HEK293 (cell line): Measurements from ENCODE around the gene NUAK1.

Experiments used
- KLF16 ChIP-seq: fragments of 450-650 bp; formaldehyde crosslinking; IDR thresholded peaks from 2 replicates; pipeline ENCODE4 v1.5.1; 2017; ENCODE audit warnings: missing biosample characterization, missing genetic modification characterization
- SETDB1 ChIP-seq: IDR thresholded peaks from one replicate; pipeline ENCODE4 v1.6.1; 2017; ENCODE audit warnings: mild to moderate bottlenecking, low read length, moderate library complexity, mixed read lengths; ENCODE audit not compliant: insufficient read length
- TCF7L2 ChIP-seq: IDR thresholded peaks from 2 replicates; pipeline ENCODE4 v1.6.1; 2011; ENCODE audit warnings: low read depth, mild to moderate bottlenecking, inconsistent platforms, low read length, moderate library complexity, borderline replicate concordance
- YY1 ChIP-seq: fragments of 450-650 bp; formaldehyde crosslinking; IDR thresholded peaks from 2 replicates; pipeline ENCODE4 v1.5.1; 2018; ENCODE audit warnings: missing biosample characterization, missing genetic modification characterization
- YY2 ChIP-seq: fragments of 450-650 bp; formaldehyde crosslinking; IDR thresholded peaks from 2 replicates; pipeline ENCODE4 v1.5.1; 2016; ENCODE audit warnings: missing biosample characterization, missing genetic modification characterization
- ZBTB48 ChIP-seq: fragments of 450-650 bp; formaldehyde crosslinking; IDR thresholded peaks from 2 replicates; pipeline ENCODE4 v1.5.1; 2016; ENCODE audit warnings: missing biosample characterization, missing genetic modification characterization
- ZNF239 ChIP-seq: fragments of 450-650 bp; formaldehyde crosslinking; IDR thresholded peaks from 2 replicates; pipeline ENCODE4 v1.5.1; 2016; ENCODE audit warnings: missing biosample characterization, missing genetic modification characterization
- ZNF404 ChIP-seq: fragments of 450-650 bp; formaldehyde crosslinking; IDR thresholded peaks from 2 replicates; pipeline ENCODE4 v1.5.1; 2017; ENCODE audit warnings: missing biosample characterization, missing genetic modification characterization
- TF ChIP-seq, protein P1 (sequence below): fragments of 450-650 bp; formaldehyde crosslinking; IDR thresholded peaks from 2 replicates; pipeline ENCODE4 v1.5.1; 2017; ENCODE audit warnings: missing biosample characterization, missing genetic modification characterization
- TF ChIP-seq, protein P2 (sequence below): fragments of 450-650 bp; formaldehyde crosslinking; IDR thresholded peaks from 2 replicates; pipeline ENCODE4 v1.5.1; 2016; ENCODE audit warnings: missing biosample characterization, missing genetic modification characterization
- TF ChIP-seq, protein P3 (sequence below): fragments of 450-650 bp; formaldehyde crosslinking; IDR thresholded peaks from 2 replicates; pipeline ENCODE4 v1.5.1; 2016; ENCODE audit warnings: missing biosample characterization, missing genetic modification characterization

DNA sequence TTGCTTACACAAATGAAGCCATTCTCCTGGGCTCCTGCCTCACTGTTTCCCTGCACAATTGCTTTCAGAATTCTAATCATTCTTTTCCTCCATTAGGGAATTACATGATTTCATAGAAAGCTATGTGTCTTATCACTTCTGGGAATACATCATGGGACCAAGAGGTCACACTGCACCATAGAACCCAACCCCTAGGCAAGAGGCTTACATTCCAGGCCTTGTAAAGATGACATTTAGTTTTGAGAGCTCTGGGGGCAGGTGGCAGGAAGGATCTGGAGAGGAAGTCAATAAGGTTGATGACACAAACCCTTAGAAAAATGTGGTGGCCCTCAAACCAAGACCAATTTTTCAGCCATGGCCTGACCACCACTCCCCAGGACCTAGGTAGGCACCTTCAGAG, 57.1 kb downstream of the NUAK1 start:
- TF ChIP-seq YY2 (tag by site-specific recombination) (no peak), YY1 (tag by site-specific recombination) (no peak), TCF7L2 (no peak), ZBTB48 (tag by site-specific recombination) (no peak), KLF16 (tag by site-specific recombination) (no peak), ZNF239 (tag by site-specific recombination) (no peak), SETDB1 (no peak), ZNF404 (tag by site-specific recombination) (no peak)
- TF ChIP-seq, protein P1, sequence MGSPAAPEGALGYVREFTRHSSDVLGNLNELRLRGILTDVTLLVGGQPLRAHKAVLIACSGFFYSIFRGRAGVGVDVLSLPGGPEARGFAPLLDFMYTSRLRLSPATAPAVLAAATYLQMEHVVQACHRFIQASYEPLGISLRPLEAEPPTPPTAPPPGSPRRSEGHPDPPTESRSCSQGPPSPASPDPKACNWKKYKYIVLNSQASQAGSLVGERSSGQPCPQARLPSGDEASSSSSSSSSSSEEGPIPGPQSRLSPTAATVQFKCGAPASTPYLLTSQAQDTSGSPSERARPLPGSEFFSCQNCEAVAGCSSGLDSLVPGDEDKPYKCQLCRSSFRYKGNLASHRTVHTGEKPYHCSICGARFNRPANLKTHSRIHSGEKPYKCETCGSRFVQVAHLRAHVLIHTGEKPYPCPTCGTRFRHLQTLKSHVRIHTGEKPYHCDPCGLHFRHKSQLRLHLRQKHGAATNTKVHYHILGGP: no peak
- TF ChIP-seq, protein P2, sequence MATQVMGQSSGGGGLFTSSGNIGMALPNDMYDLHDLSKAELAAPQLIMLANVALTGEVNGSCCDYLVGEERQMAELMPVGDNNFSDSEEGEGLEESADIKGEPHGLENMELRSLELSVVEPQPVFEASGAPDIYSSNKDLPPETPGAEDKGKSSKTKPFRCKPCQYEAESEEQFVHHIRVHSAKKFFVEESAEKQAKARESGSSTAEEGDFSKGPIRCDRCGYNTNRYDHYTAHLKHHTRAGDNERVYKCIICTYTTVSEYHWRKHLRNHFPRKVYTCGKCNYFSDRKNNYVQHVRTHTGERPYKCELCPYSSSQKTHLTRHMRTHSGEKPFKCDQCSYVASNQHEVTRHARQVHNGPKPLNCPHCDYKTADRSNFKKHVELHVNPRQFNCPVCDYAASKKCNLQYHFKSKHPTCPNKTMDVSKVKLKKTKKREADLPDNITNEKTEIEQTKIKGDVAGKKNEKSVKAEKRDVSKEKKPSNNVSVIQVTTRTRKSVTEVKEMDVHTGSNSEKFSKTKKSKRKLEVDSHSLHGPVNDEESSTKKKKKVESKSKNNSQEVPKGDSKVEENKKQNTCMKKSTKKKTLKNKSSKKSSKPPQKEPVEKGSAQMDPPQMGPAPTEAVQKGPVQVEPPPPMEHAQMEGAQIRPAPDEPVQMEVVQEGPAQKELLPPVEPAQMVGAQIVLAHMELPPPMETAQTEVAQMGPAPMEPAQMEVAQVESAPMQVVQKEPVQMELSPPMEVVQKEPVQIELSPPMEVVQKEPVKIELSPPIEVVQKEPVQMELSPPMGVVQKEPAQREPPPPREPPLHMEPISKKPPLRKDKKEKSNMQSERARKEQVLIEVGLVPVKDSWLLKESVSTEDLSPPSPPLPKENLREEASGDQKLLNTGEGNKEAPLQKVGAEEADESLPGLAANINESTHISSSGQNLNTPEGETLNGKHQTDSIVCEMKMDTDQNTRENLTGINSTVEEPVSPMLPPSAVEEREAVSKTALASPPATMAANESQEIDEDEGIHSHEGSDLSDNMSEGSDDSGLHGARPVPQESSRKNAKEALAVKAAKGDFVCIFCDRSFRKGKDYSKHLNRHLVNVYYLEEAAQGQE (tag by site-specific recombination): no peak
- TF ChIP-seq, protein P3, sequence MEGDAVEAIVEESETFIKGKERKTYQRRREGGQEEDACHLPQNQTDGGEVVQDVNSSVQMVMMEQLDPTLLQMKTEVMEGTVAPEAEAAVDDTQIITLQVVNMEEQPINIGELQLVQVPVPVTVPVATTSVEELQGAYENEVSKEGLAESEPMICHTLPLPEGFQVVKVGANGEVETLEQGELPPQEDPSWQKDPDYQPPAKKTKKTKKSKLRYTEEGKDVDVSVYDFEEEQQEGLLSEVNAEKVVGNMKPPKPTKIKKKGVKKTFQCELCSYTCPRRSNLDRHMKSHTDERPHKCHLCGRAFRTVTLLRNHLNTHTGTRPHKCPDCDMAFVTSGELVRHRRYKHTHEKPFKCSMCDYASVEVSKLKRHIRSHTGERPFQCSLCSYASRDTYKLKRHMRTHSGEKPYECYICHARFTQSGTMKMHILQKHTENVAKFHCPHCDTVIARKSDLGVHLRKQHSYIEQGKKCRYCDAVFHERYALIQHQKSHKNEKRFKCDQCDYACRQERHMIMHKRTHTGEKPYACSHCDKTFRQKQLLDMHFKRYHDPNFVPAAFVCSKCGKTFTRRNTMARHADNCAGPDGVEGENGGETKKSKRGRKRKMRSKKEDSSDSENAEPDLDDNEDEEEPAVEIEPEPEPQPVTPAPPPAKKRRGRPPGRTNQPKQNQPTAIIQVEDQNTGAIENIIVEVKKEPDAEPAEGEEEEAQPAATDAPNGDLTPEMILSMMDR (tag by site-specific recombination): no peak
